HG03175 (cell line): Measurements from ENCODE around the gene LETMD1.

ENCODE experiments used
- ATAC-seq: cut with Tn5 transposase; IDR thresholded peaks from one replicate; pipeline ENCODE4 v1.9.1; 2021; ENCODE audit warnings: mild to moderate bottlenecking, moderate library complexity; ENCODE audit not compliant: unreplicated experiment

LETMD1 gene

DNA sequence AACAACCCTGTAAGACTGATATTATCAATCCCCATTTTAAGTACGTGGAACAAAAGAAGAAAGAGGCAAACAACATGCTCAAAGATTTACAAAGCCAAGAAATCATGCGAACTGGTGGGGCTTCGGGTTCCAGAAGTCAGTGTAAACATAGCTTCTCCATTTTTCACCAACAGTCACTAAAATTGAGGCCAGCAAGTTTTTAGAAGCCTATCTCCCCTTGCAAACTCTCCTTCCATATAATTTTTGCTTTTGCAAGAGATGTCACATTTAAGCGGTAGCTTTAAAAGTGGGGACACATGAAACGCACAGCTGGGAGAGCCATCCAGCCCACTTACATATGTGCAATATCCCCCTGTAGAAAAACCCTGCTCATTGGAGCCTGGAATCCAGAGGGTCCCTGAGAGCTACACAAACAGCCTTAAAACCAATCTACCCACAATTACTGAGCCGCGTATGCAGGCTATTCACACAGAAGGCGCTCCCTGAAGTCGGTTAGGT, 22.7 kb upstream of the LETMD1 start:
- peak; percentile 11 for ATAC-seq

DNA sequence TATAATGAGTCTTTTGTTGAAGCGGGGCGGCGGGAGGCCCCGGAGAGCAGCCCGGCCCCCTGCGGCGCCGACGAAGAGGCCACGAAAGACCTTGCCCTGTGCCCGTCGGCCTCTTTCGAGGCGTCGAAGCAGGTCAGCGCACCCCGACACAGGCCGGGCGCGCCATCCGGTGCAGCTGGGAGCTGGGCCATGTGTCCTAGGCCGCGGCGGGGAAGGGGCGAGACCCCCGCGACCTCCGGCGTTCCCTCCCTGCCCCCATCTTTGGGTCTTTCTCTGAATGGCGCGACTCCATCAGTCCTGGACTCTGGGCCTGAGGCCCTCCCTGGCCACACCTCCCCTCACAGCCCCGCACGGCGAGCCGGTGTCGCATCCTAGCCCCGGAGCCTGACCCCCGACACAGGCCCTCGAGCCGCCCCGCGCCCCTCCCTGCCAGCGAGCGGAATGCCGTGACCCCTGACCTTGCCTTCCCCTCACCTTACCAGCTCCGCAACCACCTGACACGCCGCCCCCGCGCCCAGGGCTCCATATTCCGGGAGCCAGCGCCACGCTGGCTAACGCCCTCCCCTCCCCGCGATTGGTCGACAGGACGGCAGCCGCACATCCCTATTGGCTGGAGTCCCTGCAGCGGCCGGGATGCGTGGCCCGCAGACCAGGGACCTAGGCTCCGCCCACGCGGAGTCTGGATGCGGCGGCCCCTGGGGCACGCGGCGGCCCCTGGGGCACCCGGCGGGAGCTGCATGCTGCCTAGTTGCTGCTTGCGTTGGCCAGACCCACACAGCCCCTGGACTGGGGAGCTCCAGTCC, 22.1 kb upstream of the LETMD1 start, which contains the start of gene SLC11A2:
Gene SLC11A2 (minus strand): TSS at position 549 of the 803 bp plus-strand sequence. CDS start 15,656 bp downstream, outside the sequence.
- peak; percentile 87 for ATAC-seq

DNA sequence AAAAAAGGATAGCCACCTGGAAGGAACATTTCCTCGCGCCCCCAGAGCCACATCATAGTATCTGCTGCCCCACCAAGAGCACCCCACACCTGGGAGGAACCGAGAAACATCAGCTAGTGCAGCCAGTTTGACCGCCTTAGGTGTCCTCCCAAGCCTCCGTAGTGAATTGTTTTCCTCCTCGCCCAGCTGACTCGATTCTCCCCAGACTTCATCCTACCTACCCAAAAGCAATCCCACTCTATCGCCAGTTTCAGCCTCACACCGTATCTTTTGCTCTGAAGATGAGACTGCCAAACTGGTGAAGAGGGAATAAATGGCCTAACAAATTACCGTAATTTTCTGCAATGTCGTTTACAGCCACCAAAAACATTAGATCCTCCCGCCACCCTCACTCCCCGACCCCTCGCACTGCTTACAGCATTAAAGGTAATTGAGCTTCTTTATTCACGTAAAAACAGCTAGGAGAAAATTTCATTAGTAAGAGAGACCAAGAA, 20.7 kb upstream of the LETMD1 start:
- no peak for ATAC-seq

DNA sequence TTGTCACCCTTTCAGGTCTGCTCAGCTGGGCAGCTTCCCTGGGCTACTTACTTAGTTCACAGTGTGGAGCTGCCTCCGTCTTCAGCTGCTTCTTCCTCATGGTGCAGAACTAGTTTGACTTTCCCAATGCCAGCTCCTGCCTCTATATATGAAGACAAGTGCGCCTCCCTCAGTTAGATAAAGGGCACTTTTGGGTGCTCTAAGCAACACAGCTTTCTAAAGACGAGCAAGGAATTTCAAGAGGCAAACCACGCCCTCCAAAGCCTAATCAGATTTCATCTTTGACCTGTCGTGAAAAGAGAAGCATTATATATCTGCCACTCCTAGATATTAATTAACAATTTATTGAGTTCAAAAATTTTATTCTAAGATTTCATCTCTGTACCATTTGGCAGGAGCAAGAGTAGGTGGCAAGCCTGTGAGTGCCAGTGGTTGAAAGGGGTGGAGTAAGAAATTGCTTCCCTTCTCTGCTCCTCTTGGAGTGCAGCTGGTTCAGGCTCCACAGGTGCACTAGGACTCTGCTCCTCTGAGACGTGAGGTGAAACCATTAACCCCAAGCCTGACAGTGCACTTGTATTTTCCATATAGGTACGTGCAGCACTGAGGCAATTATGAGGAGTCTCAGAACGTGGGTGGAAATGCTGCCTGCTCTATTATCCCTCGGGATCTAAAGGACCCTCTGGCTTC, 19.9 kb upstream of the LETMD1 start:
- ATAC-seq = no peak

DNA sequence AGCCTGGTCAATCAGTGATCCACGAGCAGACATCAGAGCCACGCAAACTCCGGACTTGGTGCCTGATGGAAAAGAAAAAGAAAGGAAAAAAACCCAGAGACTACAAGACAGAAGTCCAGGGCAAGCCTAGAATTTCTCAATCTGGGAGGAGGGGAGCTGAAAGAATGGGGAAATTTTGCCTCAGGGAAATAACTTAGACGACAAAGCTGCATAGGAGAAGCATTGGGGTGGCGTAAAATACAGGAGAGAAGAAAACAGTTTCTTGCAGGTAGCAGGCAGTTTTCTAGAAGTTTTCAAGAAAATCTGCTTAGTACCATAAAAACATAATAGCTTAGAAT, 19.3 kb upstream of the LETMD1 start:
- no peak for ATAC-seq

DNA sequence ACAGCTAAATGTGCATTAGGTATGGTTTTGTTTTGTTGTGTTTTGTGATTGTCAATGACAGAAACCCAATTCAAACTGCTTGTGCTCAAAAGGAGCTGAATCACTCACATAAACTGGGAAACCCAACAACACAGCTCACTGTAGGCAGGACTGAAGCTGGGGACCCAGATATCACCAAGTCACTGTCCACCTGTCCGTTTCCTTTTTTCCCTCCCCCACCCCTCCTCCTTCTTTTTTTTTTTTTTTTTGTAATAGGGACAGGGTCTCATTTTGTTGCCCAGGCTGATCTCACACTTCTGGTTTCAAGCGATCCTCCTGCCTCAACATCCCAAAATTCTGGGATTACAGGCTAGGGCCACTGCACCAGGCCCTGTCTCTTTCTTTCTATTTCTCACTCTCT, 15.1 kb upstream of the LETMD1 start:
- ATAC-seq = no peak

DNA sequence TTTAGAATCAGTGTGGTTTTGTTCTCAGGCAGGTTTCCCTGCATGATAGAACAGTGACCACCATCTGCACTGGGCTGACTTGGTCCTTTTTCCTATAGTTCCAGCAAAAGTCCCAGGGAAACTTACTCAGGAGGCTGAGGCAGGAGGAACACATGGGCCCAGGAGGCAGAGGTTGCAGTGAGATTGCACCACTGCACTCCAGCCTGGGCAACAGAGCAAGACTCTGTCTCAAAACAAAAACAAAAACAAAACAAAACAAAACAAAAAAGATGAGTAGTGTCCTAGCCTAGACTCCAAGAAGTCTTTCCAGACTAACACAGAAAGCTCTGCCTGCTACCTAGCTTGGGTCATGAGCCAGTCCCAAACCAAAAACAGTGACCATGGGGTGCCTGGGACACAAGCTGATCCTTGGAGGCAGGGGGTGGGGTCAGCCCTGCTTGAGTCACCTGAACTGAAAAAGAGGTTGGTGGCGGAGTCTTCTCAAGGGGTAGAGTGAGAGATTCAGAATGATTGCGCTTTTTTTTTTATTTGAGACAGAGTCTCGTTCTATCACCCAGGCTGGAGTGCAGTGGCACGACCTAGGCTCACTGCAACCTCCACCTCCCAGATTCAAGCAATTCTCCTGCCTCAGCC, 14.6 kb upstream of the LETMD1 start:
- ATAC-seq = no peak

DNA sequence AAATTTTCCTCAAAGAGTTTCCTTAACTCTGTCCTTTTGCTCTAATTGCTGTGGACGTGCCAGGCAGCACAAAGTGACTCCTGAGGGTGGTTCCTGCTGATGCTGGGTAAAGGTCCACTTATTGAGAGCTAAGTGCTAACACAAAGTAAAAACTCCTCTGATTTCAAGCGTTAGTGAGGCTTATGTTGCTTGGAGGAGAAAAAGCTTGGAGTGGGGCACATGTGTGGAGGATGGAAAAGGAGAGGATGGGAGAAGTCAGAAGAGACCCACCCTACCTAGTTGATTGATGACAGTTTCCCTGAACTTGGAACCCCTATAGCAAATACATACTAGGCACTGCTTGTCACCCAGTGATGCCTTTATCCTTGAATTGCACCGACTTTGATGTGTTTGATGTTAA, 11.8 kb upstream of the LETMD1 start:
- no peak for ATAC-seq

DNA sequence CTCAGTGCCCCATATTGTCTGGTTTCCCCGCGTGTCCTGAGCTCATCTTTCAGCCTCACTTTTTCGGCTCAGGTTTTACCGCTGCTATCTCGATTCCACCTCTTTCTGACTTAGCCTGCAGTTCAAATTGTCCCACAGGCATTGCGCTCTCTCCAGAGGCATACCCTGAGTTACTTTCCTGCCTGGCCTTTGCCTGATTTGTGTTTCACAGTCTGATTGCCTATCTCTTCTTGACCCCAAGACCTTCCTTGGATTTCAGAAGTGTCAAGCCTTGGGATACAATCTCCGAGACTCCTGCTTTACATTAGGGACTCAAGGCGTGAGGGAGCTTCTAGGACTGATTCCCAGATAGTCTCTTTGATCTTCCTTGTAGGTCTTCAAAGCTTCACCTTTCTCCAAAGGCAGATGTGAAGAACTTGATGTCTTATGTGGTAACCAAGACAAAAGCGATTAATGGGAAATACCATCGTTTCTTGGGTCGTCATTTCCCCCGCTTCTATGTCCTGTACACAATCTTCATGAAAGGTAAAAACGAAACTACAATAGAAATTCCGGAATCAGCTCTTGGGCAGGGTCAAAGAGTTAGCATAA, 629 bp downstream of the LETMD1 start:
- ATAC-seq = no peak

DNA sequence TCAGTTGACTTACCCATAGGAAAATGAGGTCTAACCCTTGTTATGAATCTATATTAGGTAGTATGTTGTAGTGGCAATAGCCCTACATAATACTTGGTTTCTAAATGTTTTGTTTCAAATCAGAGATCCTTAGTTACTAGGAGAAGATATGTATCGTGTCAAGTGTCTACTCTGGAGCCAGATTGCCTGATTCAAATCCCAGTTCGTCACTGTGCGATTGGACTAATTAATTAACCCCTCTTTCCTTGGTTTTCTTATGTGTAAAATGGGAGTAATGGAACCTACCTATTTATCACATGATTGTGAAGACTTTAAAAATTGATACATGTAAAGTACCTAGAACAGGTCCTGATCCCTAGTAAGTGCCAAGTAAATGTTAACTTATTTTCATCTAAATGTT, 1.4 kb downstream of the LETMD1 start:
- ATAC-seq = no peak

DNA sequence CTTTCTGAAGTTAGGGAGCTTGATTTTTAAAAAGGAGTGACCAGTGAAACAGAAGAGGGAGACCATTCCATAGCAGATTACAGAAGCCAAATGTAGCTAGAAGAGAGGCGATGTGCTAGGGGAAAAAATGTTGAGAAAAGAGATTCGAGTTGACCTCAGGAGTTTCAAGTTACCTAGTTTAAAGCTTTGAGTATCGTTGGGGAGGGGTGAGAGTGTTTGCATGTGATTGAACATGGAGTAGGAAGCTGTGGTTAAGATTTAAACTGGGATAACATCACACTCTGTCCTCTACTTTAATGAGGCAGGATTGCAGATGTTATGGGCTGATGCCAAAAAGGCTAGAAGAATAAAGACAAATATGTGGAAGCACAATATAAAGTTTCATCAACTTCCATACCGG, 3.7 kb downstream of the LETMD1 start:
- ATAC-seq = no peak

DNA sequence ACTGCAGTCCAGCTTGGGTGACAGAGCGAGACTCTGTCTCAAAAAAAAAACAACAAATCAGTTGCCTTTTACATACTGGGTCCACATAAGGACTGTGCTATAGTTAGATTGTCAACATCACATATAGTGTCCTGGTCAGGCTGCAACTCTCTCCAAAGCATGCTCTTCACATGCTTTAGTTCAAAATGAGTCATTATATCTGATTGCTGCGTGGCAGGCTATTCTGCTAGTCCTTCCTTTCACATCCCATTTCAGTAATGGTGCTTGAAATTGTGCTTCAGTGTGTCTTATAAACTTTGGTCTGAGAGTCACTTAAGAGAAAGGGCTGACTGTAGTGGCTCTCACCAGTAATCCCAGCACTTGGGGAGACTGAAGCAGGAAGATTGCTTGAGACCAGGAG, 6.9 kb downstream of the LETMD1 start:
- ATAC-seq = no peak

DNA sequence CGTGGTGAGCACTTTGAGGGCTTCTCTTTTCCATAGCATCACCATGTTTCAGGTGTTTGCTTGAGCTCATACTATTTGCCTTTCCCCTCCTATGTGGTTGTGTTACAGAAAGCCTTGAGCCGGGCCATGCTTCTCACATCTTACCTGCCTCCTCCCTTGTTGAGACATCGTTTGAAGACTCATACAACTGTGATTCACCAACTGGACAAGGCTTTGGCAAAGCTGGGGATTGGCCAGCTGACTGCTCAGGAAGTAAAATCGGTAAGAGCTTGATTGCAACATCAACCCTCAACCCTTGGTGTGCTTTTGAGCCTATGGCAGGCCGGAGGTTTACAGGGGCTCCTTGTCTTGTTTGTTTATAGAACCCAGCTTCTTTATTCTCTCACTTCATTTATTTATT, 8.1 kb downstream of the LETMD1 start:
- no peak for ATAC-seq

DNA sequence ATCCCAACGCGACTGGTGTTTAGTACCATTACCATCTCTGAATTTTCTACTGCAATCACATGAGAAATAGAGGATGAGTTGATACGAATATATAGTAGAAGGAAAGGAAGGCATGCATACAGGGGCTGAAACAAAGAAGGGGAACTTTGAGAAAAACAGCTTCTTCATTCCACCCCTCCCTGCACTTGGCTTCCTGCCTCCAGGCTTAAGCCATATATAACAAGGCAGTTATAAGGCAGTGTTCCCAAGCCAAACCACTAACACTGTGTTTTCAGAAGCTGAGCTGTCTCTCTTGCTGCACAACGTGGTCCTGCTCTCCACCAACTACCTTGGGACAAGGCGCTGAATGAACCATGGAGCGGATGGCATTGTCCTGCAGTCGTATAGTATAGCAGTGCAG, 11.0 kb downstream of the LETMD1 start:
- no peak for ATAC-seq

DNA sequence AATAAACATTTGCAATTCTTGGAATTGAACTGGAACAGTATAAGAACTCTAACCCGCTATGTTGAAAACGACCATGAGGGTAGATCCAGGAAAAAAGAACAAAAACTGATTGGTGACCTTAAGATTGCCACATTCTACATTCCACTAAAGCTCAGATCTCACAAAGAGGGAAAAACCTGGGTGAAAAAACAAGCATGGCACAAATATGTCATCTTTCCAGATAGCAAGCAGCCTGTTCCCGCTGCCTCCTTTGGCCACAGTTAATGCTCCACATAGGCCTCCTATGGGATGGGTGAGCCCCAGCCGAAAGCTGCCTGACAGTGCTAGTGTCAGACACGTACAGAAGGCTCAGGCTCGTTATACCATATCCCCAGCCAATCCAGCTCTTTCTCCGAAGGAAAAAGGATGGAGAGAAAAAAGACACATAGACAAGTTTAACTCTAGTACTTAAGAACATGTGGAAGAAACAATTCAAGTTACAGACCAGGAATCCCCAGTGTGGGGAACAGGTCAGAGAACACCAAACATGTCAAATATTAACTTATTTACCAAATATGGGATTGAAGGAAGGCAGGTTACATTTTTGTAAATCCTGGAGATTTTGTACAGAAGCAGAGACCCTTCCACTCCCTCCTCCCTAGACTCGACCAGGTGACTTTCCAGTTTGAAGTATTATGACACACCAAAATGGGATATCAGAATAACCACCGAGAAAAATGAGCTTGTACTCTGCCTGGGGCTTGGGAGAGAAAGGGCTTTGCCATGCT, 14.7 kb downstream of the LETMD1 start:
- no peak for ATAC-seq

DNA sequence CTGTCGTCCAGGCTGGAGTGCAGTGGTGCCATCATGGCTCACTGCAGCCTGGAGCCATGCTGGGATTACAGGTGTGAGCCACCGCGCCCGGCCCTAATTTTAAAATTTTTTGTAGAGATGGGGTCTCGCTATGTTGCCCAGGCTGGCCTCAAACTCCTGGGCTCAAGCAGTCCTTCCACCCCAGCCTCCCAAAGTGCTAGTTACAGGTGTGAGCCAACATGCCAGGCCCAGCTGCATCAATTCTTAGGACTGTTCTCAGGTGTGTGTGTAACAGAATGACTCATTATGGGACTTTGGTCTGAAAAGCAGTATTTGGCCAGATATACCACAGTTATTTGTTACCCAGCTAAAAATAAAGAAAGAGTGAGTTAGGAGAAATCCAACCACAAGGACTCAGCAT, 17.4 kb downstream of the LETMD1 start:
- no peak for ATAC-seq

DNA sequence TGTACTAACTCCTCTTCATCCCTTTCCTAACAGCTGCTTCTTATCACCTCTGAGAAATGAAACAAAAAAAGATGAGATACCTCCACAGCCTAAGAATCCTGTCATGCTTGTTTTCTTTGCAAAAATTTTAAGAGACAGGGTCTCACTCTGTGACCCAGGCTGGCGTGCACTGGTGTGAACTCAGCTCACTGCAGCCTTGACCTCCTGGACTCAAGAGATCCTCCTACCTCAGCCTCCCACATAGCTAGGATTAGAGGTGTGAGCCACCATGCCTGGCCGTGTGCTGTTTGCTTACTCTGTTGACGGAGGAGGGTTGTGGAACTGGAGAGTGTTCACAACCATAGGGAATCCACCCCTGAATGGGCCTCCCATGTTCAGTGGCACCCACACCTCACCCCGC, 19.1 kb downstream of the LETMD1 start:
- ATAC-seq = no peak

DNA sequence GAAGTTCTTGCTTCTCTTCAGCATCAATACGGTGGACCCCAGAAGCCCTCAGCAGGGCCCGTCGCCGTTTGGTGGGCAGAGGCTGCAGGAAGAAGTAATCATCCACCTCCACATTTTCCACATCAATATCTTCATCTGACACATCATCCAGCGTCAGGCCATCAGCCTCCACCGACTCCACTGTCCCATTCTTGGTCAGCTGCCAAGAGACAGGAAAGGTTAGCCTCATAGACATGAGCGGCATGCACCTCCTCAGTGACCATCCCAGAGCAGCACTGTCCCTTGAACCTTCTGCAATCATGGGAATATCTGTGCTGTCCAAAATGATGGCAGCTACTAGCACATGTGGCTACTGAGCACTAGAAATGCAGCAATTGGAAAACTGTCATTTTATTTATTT, 19.6 kb downstream of the LETMD1 start:
- no peak for ATAC-seq

DNA sequence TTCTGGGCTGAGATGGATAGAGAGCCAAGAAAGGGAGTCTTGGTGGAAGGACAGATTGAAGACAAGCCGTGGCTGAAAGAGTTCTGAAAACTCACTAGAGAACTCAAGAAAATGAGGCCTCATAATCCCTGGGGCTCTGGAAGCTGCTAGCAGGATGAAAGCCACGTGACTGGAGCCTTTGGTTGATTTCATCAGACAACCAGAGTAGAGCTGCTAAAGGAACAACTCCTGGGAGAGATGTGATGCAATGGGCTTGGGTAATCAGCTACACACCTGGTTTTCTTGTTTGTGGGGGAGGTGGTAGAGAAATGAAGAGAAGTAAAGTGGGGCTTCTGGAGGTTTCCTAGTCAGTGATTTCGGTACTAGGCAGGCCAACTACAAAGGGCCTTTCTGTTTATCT, 21.9 kb downstream of the LETMD1 start:
- ATAC-seq = no peak

DNA sequence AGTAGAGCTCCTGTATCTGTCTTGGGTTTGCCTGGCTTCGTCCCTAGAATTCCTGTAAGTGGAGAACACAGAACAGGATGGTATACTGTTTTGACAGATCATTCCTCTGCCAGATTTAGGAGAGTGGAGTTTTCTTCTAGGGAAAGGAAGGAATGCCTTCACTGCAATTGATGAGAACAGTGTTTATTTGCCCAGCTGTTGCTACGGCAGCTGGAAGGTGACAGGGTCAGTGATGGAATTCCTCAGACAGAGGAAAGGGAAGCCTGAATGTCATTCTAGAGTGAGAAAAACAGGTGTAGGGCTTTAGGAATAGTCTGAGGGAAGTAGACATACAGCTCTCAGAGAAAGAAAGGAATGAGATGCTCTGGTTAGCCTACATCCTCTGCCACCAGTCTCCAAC, 23.5 kb downstream of the LETMD1 start:
- no peak for ATAC-seq

DNA sequence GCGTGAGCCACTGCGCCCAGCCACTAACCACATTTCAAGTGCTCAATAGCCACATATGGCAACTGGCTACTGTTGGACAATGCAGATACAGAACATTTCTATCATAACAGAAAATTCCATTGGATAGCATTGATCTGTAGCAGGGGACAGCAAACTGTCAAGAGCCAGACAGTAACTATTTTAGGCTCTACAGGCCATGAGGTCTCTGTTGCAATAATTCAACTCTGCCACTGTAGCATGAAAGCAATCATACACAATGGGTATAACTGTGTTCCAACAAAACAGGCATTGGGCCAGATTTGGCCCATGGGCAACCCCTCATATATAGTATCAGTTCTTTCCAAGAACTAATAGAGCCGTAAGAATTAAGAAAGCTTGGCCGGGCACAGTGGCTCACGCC, 27.3 kb downstream of the LETMD1 start:
- no peak for ATAC-seq
